ENCODE data around the gene TCP1.

DNA sequence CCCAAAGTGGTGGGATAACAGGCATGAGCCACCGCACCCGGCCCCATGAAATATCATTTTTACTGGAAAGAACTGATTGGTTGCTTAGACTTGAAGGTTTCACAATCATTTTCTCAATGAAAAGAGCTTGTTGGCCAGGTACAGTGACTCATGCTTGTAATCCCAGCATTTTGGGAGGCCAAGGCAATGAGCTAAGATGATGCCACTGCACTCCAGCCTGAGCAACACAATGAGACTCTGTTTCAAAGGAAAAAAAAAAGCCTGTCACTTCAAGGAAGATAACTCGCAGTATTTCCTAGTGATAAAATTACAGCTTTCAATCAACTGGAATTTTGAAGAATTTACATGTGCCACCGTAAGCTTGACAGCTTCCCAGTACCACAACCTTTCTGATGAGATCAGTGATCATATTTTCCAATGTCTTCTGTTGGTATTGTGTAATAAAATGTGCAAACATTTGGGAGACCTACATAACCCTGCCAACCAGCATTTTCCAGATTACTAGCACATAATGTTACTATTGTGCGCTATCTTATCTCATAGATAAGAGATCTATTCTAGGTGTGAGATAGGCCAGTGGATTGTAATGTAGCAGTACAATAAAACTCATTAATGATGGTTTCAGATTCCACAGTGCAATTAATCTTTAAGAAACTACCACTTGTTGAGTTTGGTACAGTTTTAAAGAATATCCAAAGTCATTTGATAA, 17.9 kb upstream of the TCP1 start:
- TF ChIP-seq, protein P1, sequence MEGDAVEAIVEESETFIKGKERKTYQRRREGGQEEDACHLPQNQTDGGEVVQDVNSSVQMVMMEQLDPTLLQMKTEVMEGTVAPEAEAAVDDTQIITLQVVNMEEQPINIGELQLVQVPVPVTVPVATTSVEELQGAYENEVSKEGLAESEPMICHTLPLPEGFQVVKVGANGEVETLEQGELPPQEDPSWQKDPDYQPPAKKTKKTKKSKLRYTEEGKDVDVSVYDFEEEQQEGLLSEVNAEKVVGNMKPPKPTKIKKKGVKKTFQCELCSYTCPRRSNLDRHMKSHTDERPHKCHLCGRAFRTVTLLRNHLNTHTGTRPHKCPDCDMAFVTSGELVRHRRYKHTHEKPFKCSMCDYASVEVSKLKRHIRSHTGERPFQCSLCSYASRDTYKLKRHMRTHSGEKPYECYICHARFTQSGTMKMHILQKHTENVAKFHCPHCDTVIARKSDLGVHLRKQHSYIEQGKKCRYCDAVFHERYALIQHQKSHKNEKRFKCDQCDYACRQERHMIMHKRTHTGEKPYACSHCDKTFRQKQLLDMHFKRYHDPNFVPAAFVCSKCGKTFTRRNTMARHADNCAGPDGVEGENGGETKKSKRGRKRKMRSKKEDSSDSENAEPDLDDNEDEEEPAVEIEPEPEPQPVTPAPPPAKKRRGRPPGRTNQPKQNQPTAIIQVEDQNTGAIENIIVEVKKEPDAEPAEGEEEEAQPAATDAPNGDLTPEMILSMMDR (IDR thresholded peaks at IDR 0.05; ENCODE audit: insufficient read depth, low read length, poor library complexity, severe bottlenecking), result no peak
- no peak for TF ChIP-seq EZH2phosphoT487 (conservative IDR thresholded peaks at IDR 0.05; ENCODE audit: low read length)

All from SU-DHL-6 (cell line).